Measurements from ENCODE around the gene RGS6.

- TF ChIP-seq POLR2A (IDR thresholded peaks at IDR 0.05), result no peak
- TF ChIP-seq CTCF (IDR thresholded peaks at IDR 0.05), result no peak
Observed at GRCh38 chr14:72615451-72616121, 683.4 kb downstream of the RGS6 start.

All from breast epithelium (tissue), 3 donors.